NCI-H128 (cell line): ENCODE data around the gene UTP11.

ENCODE experiments used
- DNase-seq: peaks from one replicate; lab custom pipeline; 2025; ENCODE audit not compliant: unreplicated experiment; lab: John Stamatoyannopoulos, UW

UTP11 gene

GRCh38 chr1:38068220-38068979 lies 55.9 kb downstream of the UTP11 start:
- DNase-seq = no peak

GRCh38 chr1:38068980-38069340 lies 56.4 kb downstream of the UTP11 start:
- DNase-seq = no peak

DNA sequence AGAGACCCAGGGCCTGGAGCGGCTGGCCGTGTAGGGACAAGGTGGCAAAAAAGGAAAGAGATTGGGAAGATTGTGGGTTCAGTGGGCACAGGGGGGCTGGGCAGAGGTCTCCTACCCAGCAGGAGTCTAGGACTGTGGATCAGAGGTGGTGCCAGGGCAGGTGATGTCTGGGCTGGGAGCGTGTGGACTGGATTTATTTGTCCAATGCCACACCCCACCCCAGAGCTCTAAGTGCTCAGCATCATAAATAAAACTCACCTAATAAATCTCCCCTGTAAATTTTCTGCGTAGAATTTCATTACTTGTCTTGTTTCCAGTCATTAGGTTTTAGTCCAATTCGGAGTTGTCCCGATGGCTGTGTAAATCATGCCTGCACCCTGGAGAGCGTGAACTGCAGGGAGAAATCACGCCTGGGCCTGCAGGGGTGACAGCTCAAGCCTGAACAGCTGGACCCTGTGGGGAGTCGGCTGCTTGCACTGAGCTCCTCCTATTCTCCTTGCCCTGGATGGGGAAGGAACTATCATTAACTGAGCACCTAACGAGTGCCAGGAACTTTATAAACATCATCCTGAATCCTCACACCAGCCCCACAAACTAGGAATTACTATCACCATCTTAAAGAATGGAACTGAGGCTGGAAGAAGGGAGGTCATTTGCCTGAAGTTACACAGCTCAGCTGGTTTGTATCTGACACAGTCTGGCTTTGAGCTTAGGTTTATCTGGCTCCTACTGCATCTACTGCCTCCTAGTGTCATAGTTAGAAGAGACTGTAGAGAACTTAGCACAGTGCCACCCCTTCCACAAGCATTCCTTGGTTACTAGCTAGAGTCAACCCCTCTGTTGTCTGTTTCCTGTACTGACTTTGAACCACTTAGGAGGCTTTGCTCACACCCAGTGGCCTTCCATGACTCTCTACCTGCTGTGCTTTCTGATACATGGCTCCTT lies 59.0 kb downstream of the UTP11 start:
- DNase-seq = no peak

- DNase-seq = no peak
Observed at GRCh38 chr1:38072858-38073257, 60.3 kb downstream of the UTP11 start.

DNA sequence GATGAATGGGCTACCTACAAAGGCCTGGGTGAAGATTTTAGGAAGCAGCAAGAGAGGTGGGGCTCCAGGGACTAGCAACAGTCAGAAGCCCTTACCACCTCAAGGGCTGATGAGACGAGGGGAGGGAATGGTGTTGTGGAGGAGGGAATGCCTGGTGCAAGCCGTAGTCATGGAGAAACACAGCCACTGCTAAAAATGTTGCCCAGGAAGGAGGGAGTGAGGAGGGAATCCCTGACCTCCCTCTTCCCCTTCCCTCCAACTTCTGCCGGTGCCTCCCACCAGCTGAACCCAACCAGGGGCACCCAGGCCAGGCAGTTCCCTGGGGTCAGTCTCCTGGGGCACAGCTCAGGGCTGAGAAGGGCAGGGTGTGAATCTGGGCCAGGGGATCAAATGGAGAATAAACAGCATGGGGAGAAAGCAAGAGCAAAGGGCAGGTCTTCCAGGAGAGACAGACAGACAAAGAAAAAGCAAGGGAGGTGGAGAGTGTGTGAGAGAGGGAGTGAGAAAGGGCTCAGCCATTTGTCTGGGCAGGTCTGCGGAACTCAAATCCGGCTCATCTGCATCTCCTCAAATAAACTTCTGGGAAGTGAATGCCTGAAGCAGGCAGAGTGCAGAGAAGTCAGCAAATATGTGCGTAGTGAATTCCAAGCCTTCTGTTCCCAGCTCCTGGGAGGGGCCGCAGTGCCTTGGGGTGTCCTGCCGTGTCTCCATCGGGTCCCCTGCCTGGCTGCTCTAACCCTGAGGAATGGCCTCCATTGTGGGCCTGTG lies 61.2 kb downstream of the UTP11 start:
- DNase-seq = no peak

DNA sequence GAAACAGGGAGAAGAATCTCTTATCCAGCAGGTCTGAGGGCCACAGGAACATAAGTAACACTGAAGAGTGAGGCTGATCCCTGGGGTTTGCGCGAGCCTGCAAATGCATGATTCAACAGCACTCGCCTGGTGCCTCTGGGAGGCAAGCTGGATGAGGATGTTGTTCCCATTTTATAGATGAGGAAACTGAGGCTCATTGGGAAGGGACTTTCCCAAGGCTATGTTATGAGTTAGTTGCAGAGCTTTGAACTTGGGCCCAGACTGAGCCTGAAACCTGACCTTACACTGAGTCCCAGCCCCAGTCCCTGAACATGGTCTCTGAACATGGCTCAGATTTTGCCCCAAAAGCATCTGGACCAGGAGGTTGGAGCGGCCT lies 61.8 kb downstream of the UTP11 start:
- no peak for DNase-seq
